A673 (cell line): ENCODE measurements around the gene NDP. TPM values are rescaled to one million over a fixed set of nuclear protein-coding genes. Genes with fewer than 3 reads are reported as not detected.

Experiments used
- BruUV-seq: library from RNA; stranded (reverse); fragments of 400-500 nt; replicated peaks from 2 replicates; lab custom pipeline; 2021; lab: Mats Ljungman, UMichigan
- CTCF ChIA-PET: fragments of 300-600 bp; sonication (Branson Sonifier 250); formaldehyde crosslinking; loops from one replicate; lab custom pipeline; 2022; ENCODE audit warnings: antibody characterized with exemption; lab: Charles Lee
- POLR2A ChIA-PET: fragments of 300-600 bp; sonication (Branson Sonifier 250); formaldehyde crosslinking; loops from one replicate; lab custom pipeline; 2022; ENCODE audit warnings: antibody characterized with exemption; ENCODE audit not compliant: low non-redundant PET; lab: Charles Lee
- DNase-seq: peaks from one replicate; pipeline ENCODE4 v3.0.0-alpha.2; 2015; ENCODE audit warnings: low spot score
- H3K27ac ChIP-seq: fragments of 200-600 bp; sonication (generic); 2 replicates; pipeline ENCODE4 v1.5.1; 2016; ENCODE audit warnings: mixed run types, low read depth, mild to moderate bottlenecking, mixed read lengths, antibody characterized with exemption, low read length; ENCODE audit not compliant: poor library complexity, severe bottlenecking
- H3K27me3 ChIP-seq: fragments of 200-600 bp; sonication (generic); replicated peaks from 2 replicates; pipeline ENCODE4 v1.6.1; 2017; ENCODE audit warnings: mixed run types, low read depth, mild to moderate bottlenecking, mixed read lengths, antibody characterized with exemption, low read length; ENCODE audit not compliant: insufficient read depth, poor library complexity
- H3K36me3 ChIP-seq: fragments of 200-600 bp; sonication (generic); 2 replicates; pipeline ENCODE4 v1.6.1; 2016; ENCODE audit warnings: mixed run types, mild to moderate bottlenecking, mixed read lengths, antibody characterized with exemption, low read length; ENCODE audit not compliant: insufficient read depth, poor library complexity, severe bottlenecking
- H3K4me1 ChIP-seq: fragments of 200-600 bp; sonication (generic); 2 replicates; pipeline ENCODE4 v1.6.1; 2017; ENCODE audit warnings: mixed run types, mild to moderate bottlenecking, mixed read lengths, antibody characterized with exemption, low read length; ENCODE audit not compliant: insufficient read depth, poor library complexity, severe bottlenecking
- H3K4me3 ChIP-seq: fragments of 200-600 bp; sonication (generic); 2 replicates; pipeline ENCODE4 v1.5.1; 2016; ENCODE audit warnings: low read depth, mixed run types, mild to moderate bottlenecking, mixed read lengths, low read length; ENCODE audit not compliant: poor library complexity, severe bottlenecking
- H3K9me3 ChIP-seq: fragments of 200-600 bp; sonication (generic); 2 replicates; pipeline ENCODE4 v1.6.1; 2016; ENCODE audit warnings: mixed run types, low read depth, mild to moderate bottlenecking, mixed read lengths, antibody characterized with exemption, low read length; ENCODE audit not compliant: poor library complexity, severe bottlenecking
- CTCF ChIP-seq: fragments of 300-800, 200-600 bp; sonication (generic); conservative IDR thresholded peaks from 2 replicates; pipeline ENCODE4 v1.5.1; 2017; ENCODE audit warnings: low read depth, mild to moderate bottlenecking, antibody characterized with exemption, low read length, moderate library complexity, mixed read lengths
- EZH2 ChIP-seq: fragments of 200-600 bp; sonication (generic); IDR thresholded peaks from 2 replicates; pipeline ENCODE4 v1.6.1; 2017; ENCODE audit warnings: borderline replicate concordance, low read depth, mild to moderate bottlenecking, mixed read lengths, antibody characterized with exemption, low read length; ENCODE audit not compliant: poor library complexity, severe bottlenecking
- intact Hi-C: fragments of 100-400 bp; cut with micrococcal nuclease; formaldehyde crosslinking; loops from one replicate; pipeline ENCODE4 v1.10.0; 2022; ENCODE audit not compliant: unreplicated experiment
- total RNA-seq: library from RNA; stranded (reverse); gene quantifications from 2 replicates; pipeline ENCODE4 v1.2.3, GENCODE V29; 2021

Gene NDP
- total RNA-seq, 1 experiment from 2014 or later, result not detected

DNA sequence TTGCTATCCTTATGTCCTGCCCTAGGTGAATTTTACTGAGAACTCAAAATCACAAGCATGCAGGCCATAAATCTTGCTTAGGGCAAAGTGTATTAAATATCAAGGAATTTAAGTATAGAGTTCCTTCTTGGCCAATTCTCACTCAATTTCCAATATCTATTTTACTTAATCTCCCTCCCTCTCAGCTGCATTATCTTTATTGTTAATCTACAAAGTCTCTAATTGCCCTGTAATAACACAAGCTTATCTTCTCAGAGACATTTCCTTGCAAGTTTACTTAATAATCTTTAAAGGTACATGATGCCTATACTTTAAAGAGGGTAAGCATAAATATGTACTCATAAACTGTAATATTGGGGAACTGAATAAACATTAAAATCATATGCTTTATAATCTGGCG, 64.0 kb downstream of the NDP start:
- Histone ChIP-seq H3K27ac (no peak overlapping the region), H3K27me3 (no peaks in the 10 kb centered on the region), H3K4me3 (no peak overlapping the region), H3K9me3 (no peaks in the 10 kb centered on the region), H3K4me1 (no peaks in the 10 kb centered on the region), H3K36me3 (no peaks in the 10 kb centered on the region)
- BruUV-seq, result no TSS peak
- TF ChIP-seq EZH2 (no peak), CTCF (no peak)
- ChIA-PET CTCF (no interaction called here), POLR2A (no interaction called here)
- DNase-seq, result no peak
- intact Hi-C loops, result no loop called here

DNA sequence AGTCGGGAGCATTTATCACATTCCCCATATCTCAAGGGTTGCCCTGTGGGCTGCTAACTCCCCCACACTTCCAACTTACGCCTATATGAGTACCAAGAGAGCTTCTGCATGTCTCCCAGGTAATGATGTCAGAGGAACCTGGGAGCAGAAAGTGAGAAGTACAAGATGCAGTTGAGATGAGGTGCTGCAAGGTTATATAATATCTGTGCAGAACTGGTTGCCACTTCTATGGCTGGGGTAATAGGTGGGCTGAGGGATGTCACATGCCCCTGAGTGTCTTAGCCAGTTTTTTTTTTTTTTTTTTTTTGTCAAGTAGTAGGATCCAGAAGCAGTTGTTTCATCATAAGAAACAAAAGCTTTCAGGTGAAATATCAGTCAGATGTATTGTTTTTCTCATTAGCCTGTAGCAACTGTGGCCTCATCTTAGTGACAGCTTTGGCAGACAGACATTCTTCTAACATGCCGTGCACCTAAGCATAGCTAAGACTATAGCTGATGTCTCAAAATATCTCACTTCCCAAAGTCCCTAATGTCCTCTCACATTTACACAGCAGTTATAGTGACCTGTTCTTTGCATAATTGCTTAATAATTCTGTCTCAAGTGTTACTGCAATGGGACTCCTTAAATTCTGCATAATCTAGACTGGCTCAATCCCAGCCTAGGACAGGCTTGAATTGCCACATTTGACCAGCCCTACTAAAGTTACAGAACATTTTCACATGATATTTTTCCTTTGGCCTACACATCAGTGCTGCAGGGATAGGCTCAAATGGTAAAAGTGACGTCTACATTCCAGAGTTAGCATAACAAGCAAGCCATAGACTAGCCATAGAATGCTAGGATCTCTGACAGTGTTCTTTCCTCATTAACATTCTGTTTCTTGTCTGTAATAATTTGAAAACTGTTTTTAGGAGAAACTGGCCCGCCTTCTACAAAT, 73.0 kb downstream of the NDP start:
- ChIA-PET CTCF (interaction anchor here (0.7 kb wide), 1 partner anchor 259 kb away, joined by 5 read pairs; no protein-coding TSS in a partner anchor), POLR2A (no interaction called here)
- no TSS peak for BruUV-seq
- intact Hi-C loops, result no loop called here
- H3K27ac ChIP-seq, result no peak overlapping the region
- no peaks in the 10 kb centered on the region for H3K36me3 ChIP-seq
- peaks cover 15% of the 10 kb centered on the region for H3K27me3 ChIP-seq
- DNase-seq, result no peak
- H3K4me3 ChIP-seq, result no peak overlapping the region
- no peaks in the 10 kb centered on the region for H3K4me1 ChIP-seq
- H3K9me3 ChIP-seq, result no peaks in the 10 kb centered on the region
- no peak for TF ChIP-seq EZH2

Other genes with a start within 250 kb of the NDP start
- not detected in 2 replicates for gene MAOB, start 90.9 kb downstream of the NDP start, total RNA-seq